Measurements from ENCODE around the gene FLYWCH2.

Gene FLYWCH2

DNA sequence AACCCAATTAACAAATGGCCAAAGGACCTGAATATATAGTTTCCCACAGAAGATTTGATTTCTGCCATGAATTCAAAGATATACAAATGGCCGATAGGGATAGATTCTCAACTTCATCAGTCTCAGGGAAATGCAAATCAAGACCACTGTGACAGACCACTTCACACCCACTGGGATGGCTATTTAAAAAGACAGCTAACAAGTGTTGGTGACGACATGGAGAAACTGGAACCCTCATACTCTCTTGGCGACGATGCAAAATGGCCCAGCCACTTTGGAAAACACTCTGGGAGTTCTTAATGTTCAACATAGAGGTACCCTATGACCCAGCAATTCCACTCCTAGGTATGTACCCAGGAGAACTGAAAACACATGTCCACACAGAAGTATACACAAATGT lies 63.6 kb downstream of the FLYWCH2 start:
- DNase-seq, result no peak
